ENCODE results near the gene ZNF22.

Gene ZNF22

GRCh38 chr10:44965651-44966097 lies 35.0 kb upstream of the ZNF22 start:
- no peak for DNase-seq

GRCh38 chr10:44966129-44966815 lies 34.5 kb upstream of the ZNF22 start:
- DNase-seq = no peak

- no peak for DNase-seq
Observed at GRCh38 chr10:44966816-44967509, 33.8 kb upstream of the ZNF22 start.

GRCh38 chr10:44967616-44968015 lies 33.1 kb upstream of the ZNF22 start:
- DNase-seq = no peak

- no peak for DNase-seq
Observed at GRCh38 chr10:44968091-44968490, 32.6 kb upstream of the ZNF22 start.

GRCh38 chr10:44968500-44969400 lies 32.0 kb upstream of the ZNF22 start:
- no peak for DNase-seq

- no peak for DNase-seq
Observed at GRCh38 chr10:44969854-44970253, 30.9 kb upstream of the ZNF22 start.

- no peak for DNase-seq
Observed at GRCh38 chr10:44970812-44971395, 29.8 kb upstream of the ZNF22 start.

GRCh38 chr10:44971434-44971833 lies 29.3 kb upstream of the ZNF22 start:
- no peak for DNase-seq

GRCh38 chr10:44971935-44972757 lies 28.6 kb upstream of the ZNF22 start:
- no peak for DNase-seq

- no peak for DNase-seq
Observed at GRCh38 chr10:44972874-44973306, 27.8 kb upstream of the ZNF22 start.

GRCh38 chr10:44973323-44974081 lies 27.2 kb upstream of the ZNF22 start:
- no peak for DNase-seq

GRCh38 chr10:44974082-44974627 lies 26.6 kb upstream of the ZNF22 start:
- no peak for DNase-seq

GRCh38 chr10:44974628-44975430 lies 25.9 kb upstream of the ZNF22 start:
- peak; percentile 60 for DNase-seq

- DNase-seq = no peak
Observed at GRCh38 chr10:44975431-44976331, 25.0 kb upstream of the ZNF22 start.

- no peak for DNase-seq
Observed at GRCh38 chr10:44976352-44977198, 24.1 kb upstream of the ZNF22 start.

- DNase-seq = no peak
Observed at GRCh38 chr10:44977287-44978212, 23.2 kb upstream of the ZNF22 start.

All from stimulated activated CD4-positive, alpha-beta T cell treated with anti-CD3 and anti-CD28 coated beads, Interleukin-12 subunit alpha, Interleukin-12 subunit beta, amount 100 ng/mL, for 4 hours (primary cell).